KOPT-K1 (cell line): ENCODE measurements around the gene AKR1C8.
"Not testable (repeated sequence)": the region's sequence is repeated elsewhere in the genome, so short reads cannot be mapped to it uniquely, and the experiment has no call there.

Source experiments
- H3K27ac ChIP-seq: fragments of 200-600 bp; sonication (generic); 2 replicates; pipeline ENCODE4 v1.5.1; 2016; ENCODE audit warnings: antibody characterized with exemption, mild to moderate bottlenecking, low read depth, low read length; ENCODE audit not compliant: poor library complexity, severe bottlenecking
- H3K36me3 ChIP-seq: fragments of 200-600 bp; sonication (generic); 2 replicates; pipeline ENCODE4 v1.5.1; 2017; ENCODE audit warnings: antibody characterized with exemption, mild to moderate bottlenecking, low read length, moderate library complexity; ENCODE audit not compliant: insufficient read depth
- H3K9me3 ChIP-seq: fragments of 200-600 bp; sonication (generic); 2 replicates; pipeline ENCODE4 v1.5.1; 2017; ENCODE audit warnings: antibody characterized with exemption, low read length, mild to moderate bottlenecking; ENCODE audit not compliant: insufficient read depth, poor library complexity, severe bottlenecking

AKR1C8 gene

DNA sequence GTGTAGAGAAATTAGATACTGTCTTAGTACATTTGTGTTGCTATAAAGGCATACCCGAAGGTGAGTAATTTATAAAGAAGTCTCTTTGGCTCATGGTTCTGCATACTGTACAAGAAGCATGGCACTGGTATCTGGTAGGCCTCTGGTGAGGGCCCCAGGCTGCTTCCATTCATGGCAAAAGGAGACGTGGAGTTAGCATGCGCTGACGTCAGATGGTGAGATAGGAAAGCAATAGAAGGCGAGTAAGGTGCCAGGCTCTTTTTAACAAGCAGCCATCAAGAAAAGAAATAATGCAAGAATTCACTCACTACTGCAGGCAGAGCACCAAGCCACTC, 38.1 kb downstream of the AKR1C8 start:
- Histone ChIP-seq H3K36me3 (no peaks in the 10 kb centered on the region), H3K9me3 (no peaks in the 10 kb centered on the region), H3K27ac (no peak overlapping the region)

- H3K9me3 ChIP-seq: no peaks in the 10 kb centered on the region
- H3K27ac ChIP-seq: no peak overlapping the region
Observed at GRCh38 chr10:5143137-5143536, 41.8 kb downstream of the AKR1C8 start.

DNA sequence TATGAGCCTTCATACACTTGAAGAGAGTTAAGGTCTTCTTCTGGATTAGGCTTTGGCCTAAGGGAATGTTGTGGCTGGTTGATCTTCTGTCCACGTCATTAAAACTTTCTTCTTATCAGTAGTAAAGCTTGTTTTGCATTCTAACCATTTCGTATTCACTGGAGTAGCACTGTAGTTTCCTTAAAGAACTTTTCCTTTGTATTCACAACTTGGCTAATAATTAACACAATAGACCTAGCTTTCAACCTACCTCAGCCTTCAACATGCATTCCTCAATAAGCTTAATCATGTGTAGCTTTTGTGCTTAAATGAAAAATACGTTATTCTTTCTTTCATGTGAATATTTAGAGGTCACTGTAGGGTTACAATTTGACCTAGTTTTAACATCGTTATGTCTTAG, 42.8 kb downstream of the AKR1C8 start:
- no peaks in the 10 kb centered on the region for H3K36me3 ChIP-seq
- H3K27ac ChIP-seq: no peak overlapping the region
- H3K9me3 ChIP-seq: peaks cover 5% of the 10 kb centered on the region

More at GRCh38 chr10:5143137-5143536, 41.8 kb downstream of the AKR1C8 start:
- H3K36me3 ChIP-seq: no peaks in the 10 kb centered on the region

GRCh38 chr10:5137699-5138098, 47.3 kb downstream of the AKR1C8 start:
- not testable (repeated sequence) for H3K36me3 ChIP-seq, H3K27ac ChIP-seq
- H3K9me3 ChIP-seq: peaks cover 17% of the 10 kb centered on the region

- Histone ChIP-seq H3K36me3 (no peaks in the 10 kb centered on the region), H3K27ac (no peak overlapping the region), H3K9me3 (peaks cover 17% of the 10 kb centered on the region)
Observed at GRCh38 chr10:5136468-5137087, 48.4 kb downstream of the AKR1C8 start.

GRCh38 chr10:5135581-5135980, 49.4 kb downstream of the AKR1C8 start:
- Histone ChIP-seq H3K27ac (no peak overlapping the region), H3K9me3 (peaks cover 17% of the 10 kb centered on the region), H3K36me3 (no peaks in the 10 kb centered on the region)

GRCh38 chr10:5125315-5126044, 59.5 kb downstream of the AKR1C8 start:
- no peak overlapping the region for H3K27ac ChIP-seq
- no peaks in the 10 kb centered on the region for H3K36me3 ChIP-seq
- H3K9me3 ChIP-seq: peaks cover 2% of the 10 kb centered on the region

DNA sequence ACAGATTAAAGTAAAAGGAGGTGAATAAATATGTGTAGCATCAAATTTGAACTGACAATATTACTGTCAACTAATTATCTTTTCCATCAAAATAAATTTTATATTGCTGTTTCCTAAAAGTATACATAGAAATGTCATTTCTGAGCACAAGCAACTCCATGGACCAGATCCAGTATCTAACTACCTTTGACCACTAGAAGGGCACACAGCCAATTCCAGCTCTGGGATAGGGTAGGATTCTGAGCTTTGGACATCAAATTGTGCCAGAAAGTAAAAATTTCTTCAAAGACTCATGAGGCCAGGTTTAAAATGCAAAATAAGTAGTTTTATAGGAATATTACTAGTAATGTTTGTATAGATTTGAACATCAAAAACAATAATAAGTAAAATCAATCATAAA, 61.1 kb downstream of the AKR1C8 start:
- Histone ChIP-seq H3K9me3 (peaks cover 5% of the 10 kb centered on the region), H3K36me3 (no peaks in the 10 kb centered on the region), H3K27ac (no peak overlapping the region)

DNA sequence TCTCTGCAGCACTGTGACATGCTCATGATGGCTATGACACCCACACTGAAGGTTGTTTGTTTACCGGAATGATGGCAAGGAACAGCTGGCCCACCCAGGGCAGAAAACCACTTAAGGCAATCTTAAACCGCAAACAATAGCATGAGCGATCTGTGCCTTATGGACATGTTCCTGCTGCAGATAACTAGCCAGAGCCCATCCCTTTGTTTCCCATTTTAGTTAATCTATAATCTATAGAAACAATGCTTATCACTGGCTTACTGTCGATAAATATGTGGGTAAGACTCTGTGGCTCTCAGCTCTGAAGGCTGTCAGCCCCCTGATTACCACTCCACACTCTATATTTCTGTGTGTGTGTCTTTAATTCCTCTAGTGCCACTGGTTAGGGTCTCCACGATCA, 65.0 kb downstream of the AKR1C8 start:
- not testable (repeated sequence) for H3K9me3 ChIP-seq, H3K36me3 ChIP-seq, H3K27ac ChIP-seq

GRCh38 chr10:5117026-5117425, 67.9 kb downstream of the AKR1C8 start:
- no peak overlapping the region for H3K27ac ChIP-seq
- no peaks in the 10 kb centered on the region for H3K36me3 ChIP-seq
- peaks cover 5% of the 10 kb centered on the region for H3K9me3 ChIP-seq

GRCh38 chr10:5116621-5117020, 68.3 kb downstream of the AKR1C8 start:
- H3K9me3 ChIP-seq: peaks cover 5% of the 10 kb centered on the region
- H3K27ac ChIP-seq: no peak overlapping the region
- H3K36me3 ChIP-seq: no peaks in the 10 kb centered on the region

DNA sequence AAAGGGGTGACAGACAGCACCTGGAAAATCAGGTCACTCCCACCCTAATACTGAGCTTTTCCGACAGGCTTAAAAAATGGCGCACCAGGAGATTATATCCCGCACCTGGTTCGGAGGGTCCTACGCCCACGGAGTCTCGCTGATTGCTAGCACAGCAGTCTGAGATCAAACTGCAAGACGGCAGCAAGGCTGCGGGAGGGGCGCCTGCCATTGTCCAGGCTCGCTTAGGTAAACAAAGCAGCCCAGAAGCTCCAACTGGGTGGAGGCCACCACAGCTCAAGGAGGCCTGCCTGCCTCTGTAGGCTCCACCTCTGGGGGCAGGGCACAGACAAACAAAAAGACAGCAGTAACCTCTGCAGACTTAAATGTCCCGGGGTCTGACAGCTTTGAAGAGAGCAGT, 75.1 kb downstream of the AKR1C8 start:
- not testable (repeated sequence) for H3K27ac ChIP-seq, H3K36me3 ChIP-seq, H3K9me3 ChIP-seq

DNA sequence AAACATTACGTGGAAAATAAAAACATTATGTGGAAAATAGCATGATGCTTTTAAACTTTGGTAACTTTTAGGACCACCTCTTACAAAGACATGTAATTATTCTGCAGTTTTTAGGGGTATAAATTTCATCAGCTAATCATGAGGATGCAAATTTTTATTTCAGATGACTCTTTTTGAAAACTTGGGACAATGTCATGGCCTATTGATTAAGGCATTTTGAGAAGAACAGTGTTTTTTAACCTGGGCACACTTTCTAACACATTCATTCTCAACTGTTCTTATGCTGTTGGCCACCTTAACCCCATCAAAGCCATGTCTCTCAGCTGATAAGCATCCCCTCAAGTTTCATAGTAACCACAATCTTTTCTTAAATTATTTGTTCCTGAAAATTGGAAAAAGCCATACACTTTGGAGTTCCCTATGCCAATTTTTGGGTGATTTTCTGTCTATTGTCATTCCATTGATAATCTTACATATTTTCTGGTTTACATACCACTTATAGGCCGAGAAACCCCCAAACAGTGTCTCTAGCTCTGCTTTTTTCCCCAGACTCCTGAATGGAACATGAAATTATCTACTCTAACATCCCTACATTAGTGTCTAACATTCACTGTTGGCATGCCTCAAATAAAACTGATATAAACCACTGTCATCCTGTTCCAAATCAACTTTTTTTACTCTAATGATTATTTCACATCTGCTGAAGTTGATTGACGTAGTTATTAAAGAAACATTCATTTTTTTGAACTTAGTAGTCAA, 76.1 kb downstream of the AKR1C8 start:
- no peaks in the 10 kb centered on the region for H3K9me3 ChIP-seq

DNA sequence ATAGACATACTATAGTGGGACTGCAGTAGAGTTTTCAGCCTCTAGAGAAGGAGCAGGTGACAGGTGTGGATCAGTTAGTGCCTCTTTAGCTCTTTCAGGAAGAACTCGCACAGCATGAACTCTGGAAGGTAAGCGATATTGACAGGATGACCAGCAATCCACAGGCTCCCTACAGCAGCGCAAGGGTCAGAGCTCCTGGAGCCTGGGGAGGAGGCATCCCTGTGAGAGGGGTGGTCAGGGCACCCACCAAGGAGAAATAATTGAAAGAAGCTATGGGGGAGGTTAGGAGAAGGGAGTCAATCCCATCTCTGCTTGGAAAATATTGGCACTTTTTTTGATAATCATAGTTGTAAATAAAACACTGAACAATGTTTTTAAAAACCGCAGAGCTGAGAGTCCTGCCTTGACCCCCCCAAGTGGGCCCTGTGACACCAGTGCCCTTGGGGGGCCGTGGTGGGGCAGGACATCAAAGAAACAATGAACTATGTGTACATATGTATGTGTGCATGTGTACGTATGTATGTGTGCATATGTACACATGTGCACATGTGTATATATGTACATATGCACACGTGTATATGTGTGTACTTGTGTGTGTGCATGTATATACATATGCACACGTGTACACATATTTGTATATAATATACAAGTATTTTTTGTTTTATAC, 77.0 kb downstream of the AKR1C8 start:
- no peak overlapping the region for H3K27ac ChIP-seq
- no peaks in the 10 kb centered on the region for H3K9me3 ChIP-seq
- no peaks in the 10 kb centered on the region for H3K36me3 ChIP-seq

More for the DNA sequence above, 76.1 kb downstream of the AKR1C8 start:
- no peak overlapping the region for H3K27ac ChIP-seq
- H3K36me3 ChIP-seq: no peaks in the 10 kb centered on the region

- no peaks in the 10 kb centered on the region for H3K36me3 ChIP-seq
- H3K27ac ChIP-seq: no peak overlapping the region
- H3K9me3 ChIP-seq: no peaks in the 10 kb centered on the region
Observed at GRCh38 chr10:5106553-5106952, 78.4 kb downstream of the AKR1C8 start.
